Measurements from ENCODE around the gene SRPK1. TPM values are rescaled to one million over a fixed set of nuclear protein-coding genes. Genes with fewer than 3 reads are reported as not detected.
"Not testable (repeated sequence)": the region's sequence is repeated elsewhere in the genome, so short reads cannot be mapped to it uniquely, and the experiment has no call there.

Gene SRPK1
- polyA plus RNA-seq, 1 experiment = 41.6 TPM

GRCh38 chr6:35911871-35912653 is 8.8 kb downstream of the SRPK1 start:
- no peaks in the 10 kb centered on the region for H3K27me3 ChIP-seq (ENCODE audit: control insufficient read depth, insufficient read depth, low read length)
- ChIA-PET POLR2A (no interaction called here), CTCF (interaction anchor here (1.9 kb wide), 1 partner anchor 183 kb away, joined by 9 read pairs; no protein-coding TSS in a partner anchor)
- no peak overlapping the region for H3K4me3 ChIP-seq (ENCODE audit: low read depth, low read length)
- H3K27ac ChIP-seq (ENCODE audit: low read depth, low read length) = peak overlapping the region; percentile 69
- no peak for TF ChIP-seq CTCF (IDR thresholded peaks at IDR 0.05; ENCODE audit: low read depth, low read length)
- H3K9me3 ChIP-seq (ENCODE audit: control insufficient read depth, insufficient read depth, low read length) = peaks cover 18% of the 10 kb centered on the region
- no peak for DNase-seq (ENCODE audit: low read depth, low spot score)

DNA sequence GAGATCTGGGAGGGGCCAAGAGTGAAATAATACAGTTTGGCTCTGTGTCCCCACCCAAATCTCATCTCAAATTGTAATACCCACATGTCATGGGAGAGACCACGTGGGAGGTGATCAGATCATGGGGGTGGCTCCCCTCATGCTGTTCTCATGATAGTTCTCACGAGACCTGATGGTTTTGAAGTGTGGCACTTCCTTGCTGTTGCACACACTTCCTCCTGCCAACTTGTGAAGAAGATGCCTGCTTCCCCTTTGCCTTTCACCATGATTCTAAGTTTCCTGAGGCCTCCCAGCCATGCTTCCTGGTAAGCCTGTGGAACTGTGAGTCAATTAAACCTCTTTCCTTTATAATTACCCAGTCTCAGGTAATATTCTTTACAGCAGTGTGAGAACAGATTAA is 11.3 kb downstream of the SRPK1 start:
- H3K27me3 ChIP-seq (ENCODE audit: control insufficient read depth, insufficient read depth, low read length); POLR2A ChIA-PET; CTCF ChIA-PET; DNase-seq (ENCODE audit: low read depth, low spot score); H3K27ac ChIP-seq (ENCODE audit: low read depth, low read length); H3K4me3 ChIP-seq (ENCODE audit: low read depth, low read length): not testable (repeated sequence)
- H3K9me3 ChIP-seq (ENCODE audit: control insufficient read depth, insufficient read depth, low read length) = peaks cover 18% of the 10 kb centered on the region

GRCh38 chr6:35908753-35909401 is 12.0 kb downstream of the SRPK1 start:
- POLR2A ChIA-PET; H3K4me3 ChIP-seq (ENCODE audit: low read depth, low read length); CTCF ChIA-PET; H3K27me3 ChIP-seq (ENCODE audit: control insufficient read depth, insufficient read depth, low read length); H3K27ac ChIP-seq (ENCODE audit: low read depth, low read length); DNase-seq (ENCODE audit: low read depth, low spot score): not testable (repeated sequence)
- H3K9me3 ChIP-seq (ENCODE audit: control insufficient read depth, insufficient read depth, low read length) = peaks cover 18% of the 10 kb centered on the region

GRCh38 chr6:35907750-35908149 is 13.1 kb downstream of the SRPK1 start:
- Histone ChIP-seq H3K27ac (ENCODE audit: low read depth, low read length) (no peak overlapping the region), H3K27me3 (ENCODE audit: control insufficient read depth, insufficient read depth, low read length) (no peaks in the 10 kb centered on the region), H3K4me3 (ENCODE audit: low read depth, low read length) (no peak overlapping the region), H3K9me3 (ENCODE audit: control insufficient read depth, insufficient read depth, low read length) (peaks cover 18% of the 10 kb centered on the region)
- DNase-seq (ENCODE audit: low read depth, low spot score) = no peak
- POLR2A ChIA-PET = no interaction called here
- CTCF ChIA-PET = no interaction called here
- TF ChIP-seq CTCF (IDR thresholded peaks at IDR 0.05; ENCODE audit: low read depth, low read length) = no peak

DNA sequence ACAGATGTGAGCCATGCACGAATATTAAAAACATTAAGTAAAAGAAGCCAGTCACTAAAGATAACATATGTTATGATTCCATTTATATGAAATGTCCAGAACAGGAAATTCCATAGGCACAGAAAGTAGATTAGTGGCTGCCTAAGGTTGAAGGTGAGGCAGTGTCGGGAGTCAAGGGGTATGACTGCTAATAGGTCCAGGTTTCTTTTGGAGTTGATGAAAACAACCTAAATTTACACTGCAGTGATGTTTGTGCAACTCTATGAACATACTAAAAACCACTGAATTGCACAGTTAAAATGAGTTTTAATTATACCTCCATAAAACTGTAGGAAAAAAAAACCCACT is 14.4 kb downstream of the SRPK1 start:
- CTCF ChIA-PET = no interaction called here
- no peak for DNase-seq (ENCODE audit: low read depth, low spot score)
- Histone ChIP-seq H3K27me3 (ENCODE audit: control insufficient read depth, insufficient read depth, low read length) (no peaks in the 10 kb centered on the region), H3K4me3 (ENCODE audit: low read depth, low read length) (no peak overlapping the region), H3K27ac (ENCODE audit: low read depth, low read length) (no peak overlapping the region), H3K9me3 (ENCODE audit: control insufficient read depth, insufficient read depth, low read length) (peaks cover 17% of the 10 kb centered on the region)
- TF ChIP-seq CTCF (IDR thresholded peaks at IDR 0.05; ENCODE audit: low read depth, low read length) = no peak
- POLR2A ChIA-PET = no interaction called here

DNA sequence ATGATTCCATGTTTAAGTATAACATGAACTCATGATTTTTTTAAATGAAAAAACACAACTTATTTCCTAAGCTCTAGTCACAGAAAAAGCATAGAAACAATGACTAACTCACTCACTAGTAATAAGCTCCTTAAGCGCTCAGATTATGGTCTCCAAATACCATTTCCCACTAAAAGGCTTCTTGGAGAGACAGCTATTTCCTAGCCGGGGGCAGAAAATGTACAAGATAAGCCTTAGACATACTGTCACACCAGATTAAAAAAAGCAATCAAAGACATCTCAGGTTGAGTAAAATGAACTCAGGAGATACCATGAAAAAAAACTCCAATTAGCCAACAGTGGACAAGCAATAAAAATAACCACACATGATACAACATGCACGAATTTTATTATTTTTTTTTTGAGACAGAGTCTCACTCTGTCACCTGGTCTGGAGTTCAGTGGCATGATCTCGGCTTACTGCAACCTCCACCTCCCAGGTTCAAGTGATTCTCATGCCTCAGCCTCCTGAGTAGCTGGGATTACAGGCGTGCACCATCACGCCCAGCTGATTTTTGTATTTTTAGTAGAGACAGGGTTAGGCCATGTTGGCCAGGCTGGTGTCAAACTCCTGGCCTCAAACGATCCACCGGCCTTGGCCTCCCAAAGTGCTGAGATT is 14.9 kb downstream of the SRPK1 start:
- no peaks in the 10 kb centered on the region for H3K27me3 ChIP-seq (ENCODE audit: control insufficient read depth, insufficient read depth, low read length)
- no peak for DNase-seq (ENCODE audit: low read depth, low spot score)
- no peak overlapping the region for H3K27ac ChIP-seq (ENCODE audit: low read depth, low read length)
- TF ChIP-seq CTCF (IDR thresholded peaks at IDR 0.05; ENCODE audit: low read depth, low read length) = no peak
- ChIA-PET POLR2A (no interaction called here), CTCF (no interaction called here)
- no peak overlapping the region for H3K4me3 ChIP-seq (ENCODE audit: low read depth, low read length)
- H3K9me3 ChIP-seq (ENCODE audit: control insufficient read depth, insufficient read depth, low read length) = peaks cover 15% of the 10 kb centered on the region

Data from AG04450 (cell line).